ENCODE measurements around the gene CSHL1.
"Not testable (repeated sequence)": the region's sequence is repeated elsewhere in the genome, so short reads cannot be mapped to it uniquely, and the experiment has no call there.

Gene CSHL1

DNA sequence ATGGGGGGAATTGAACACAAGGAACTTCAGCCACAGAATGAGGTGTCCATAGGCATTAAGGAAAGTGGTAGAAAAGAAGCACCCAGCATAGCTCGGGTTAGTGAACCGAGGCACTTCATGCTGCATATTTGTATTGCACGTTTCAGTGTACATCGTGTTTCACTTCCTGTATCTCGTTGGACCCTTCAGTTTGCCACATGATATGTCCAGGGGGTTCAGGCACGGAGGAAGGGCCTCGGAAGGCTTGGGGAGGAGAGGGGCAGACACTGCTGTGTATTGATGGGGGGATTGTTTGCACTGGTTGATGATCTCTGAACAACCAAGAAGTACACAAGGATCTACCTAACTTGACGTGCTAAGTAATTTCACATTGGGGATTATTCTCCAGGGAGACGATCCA is 11.3 kb upstream of the CSHL1 start:
- not testable (repeated sequence) for DNase-seq (ENCODE audit: low read depth); H3K4me3 ChIP-seq (ENCODE audit: low read depth, low read length)

DNA sequence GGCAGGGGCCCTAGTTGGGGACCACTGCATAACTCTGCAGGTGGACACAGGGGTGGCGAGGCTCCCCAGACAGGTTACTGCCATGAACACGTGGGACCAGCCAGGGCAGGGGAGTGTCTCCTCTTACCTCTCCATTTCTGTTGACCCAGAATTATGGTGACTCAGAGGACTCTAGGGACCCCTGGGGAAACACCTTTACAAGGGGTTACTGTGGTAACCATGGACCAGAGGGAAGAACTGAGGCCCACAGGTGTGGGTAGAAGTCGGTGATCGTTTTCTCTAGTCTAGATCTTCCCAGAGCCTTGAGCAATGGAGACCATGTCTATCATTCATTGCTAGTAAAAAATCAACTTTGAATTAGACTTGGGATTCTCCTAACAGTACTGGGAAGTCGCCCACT is 9.7 kb upstream of the CSHL1 start:
- H3K4me3 ChIP-seq (ENCODE audit: low read depth, low read length); DNase-seq (ENCODE audit: low read depth): not testable (repeated sequence)

DNA sequence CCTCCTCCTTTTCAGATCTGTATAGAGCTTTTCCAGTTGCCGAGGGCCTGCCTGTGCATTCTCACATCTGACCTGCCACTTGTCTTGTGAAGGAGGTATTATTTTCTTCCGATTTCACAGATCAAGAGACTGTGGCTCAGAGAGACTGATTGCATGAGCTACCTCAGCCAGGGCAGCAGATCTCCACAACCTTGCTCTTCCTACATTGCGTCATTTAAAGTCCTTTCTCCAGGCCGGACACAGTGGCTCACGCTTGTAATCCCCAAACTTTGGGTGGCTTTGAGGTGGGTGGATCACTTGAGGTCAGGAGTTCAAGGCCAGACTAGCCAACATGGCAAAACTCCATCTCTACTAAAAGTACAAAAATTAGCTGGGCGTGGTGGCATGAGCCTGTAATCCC is 9.0 kb upstream of the CSHL1 start:
- not testable (repeated sequence) for DNase-seq (ENCODE audit: low read depth); H3K4me3 ChIP-seq (ENCODE audit: low read depth, low read length)

DNA sequence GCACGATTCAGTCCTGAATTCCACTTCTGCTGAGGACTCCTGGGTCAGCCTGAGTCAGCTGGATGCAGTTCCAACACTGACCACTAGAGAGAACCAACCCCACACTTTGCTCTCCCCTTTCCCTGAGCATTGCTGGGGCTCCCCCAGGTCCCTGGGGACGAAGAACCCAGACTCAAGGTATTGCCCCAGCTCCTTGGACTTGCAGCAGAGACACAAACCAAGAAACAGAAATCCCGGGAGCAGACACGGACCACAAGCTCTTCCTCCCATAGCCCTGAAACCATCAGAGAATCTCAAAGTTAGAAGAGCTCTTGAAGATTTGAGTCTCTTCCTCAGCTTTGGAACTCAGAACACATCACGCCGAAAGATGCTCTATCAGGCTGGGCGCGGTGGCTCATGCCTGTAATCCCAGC is 8.3 kb upstream of the CSHL1 start:
- no peak overlapping the region for H3K4me3 ChIP-seq (ENCODE audit: low read depth, low read length)
- DNase-seq (ENCODE audit: low read depth): no peak

DNA sequence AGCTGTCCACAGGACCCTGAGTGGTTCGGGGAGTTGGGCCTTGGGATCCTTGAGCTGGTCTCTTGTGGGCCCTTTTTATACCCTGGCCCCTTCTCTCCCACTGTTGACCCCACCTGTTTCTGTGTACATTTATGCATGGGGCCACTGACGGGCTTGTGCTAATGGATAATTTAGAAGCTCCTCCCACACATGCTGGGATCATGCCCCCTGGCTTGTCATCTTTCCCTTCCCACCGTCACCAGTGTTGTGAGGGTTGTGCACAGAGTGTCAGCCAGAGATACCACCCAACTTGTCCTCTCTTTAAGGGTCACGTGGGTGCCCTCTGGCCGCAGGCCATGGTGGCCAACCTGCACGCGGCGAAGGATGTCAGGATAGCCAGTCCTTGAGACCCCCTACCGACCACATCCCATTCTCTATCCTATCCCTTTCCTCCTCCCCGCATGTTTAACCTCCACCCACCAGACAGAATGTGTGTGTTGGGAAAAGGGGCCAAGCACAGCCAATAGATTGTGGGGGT is 7.8 kb upstream of the CSHL1 start, which contains the start of gene GH1:
Gene GH1 (minus strand): TSS at position 51 of the 517 bp plus-strand sequence. CDS start 63 bp downstream, outside the sequence.
- not testable (repeated sequence) for H3K4me3 ChIP-seq (ENCODE audit: low read depth, low read length); DNase-seq (ENCODE audit: low read depth)

DNA sequence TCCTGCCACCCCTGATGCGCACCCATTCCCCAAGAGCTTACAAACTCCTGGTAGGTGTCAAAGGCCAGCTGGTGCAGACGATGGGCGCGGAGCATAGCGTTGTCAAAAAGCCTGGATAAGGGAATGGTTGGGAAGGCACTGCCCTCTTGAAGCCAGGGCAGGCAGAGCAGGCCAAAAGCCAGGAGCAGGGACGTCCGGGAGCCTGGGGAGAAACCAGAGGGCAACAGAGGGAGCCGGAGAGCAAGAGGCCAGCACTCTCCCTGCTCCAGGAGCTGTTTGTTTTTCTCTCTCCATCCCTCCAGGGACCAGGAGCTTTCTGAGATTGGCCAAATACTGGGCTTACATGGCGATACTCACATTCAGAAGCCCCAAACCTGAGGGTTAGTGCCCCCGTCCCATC is 7.2 kb upstream of the CSHL1 start:
- DNase-seq (ENCODE audit: low read depth): no peak
- no peak overlapping the region for H3K4me3 ChIP-seq (ENCODE audit: low read depth, low read length)

DNA sequence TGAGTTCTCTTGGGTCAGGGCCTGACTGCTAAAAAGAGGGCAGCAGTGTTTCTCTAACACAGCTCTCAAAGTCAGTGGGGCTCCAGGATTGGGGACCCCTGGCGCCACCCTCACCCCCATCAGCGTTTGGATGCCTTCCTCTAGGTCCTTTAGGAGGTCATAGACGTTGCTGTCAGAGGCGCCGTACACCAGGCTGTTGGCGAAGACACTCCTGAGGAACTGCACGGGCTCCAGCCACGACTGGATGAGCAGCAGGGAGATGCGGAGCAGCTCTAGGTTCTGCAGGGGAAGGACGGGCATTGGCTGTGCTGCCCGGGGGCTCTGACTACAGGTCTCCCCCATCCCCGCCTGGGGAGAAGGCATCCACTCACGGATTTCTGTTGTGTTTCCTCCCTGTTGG is 6.6 kb upstream of the CSHL1 start:
- H3K4me3 ChIP-seq (ENCODE audit: low read depth, low read length): no peak overlapping the region
- no peak for DNase-seq (ENCODE audit: low read depth)

DNA sequence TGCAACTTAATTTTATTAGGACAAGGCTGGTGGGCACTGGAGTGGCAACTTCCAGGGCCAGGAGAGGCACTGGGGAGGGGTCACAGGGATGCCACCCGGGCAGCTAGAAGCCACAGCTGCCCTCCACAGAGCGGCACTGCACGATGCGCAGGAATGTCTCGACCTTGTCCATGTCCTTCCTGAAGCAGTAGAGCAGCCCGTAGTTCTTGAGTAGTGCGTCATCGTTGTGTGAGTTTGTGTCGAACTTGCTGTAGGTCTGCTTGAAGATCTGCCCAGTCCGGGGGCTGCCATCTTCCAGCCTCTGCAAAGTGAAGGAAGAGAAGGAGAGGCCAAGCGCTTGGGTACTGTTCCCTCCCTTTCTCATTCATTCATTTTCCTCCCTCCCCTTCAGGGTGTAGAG is 6.1 kb upstream of the CSHL1 start:
- DNase-seq (ENCODE audit: low read depth); H3K4me3 ChIP-seq (ENCODE audit: low read depth, low read length): not testable (repeated sequence)

DNA sequence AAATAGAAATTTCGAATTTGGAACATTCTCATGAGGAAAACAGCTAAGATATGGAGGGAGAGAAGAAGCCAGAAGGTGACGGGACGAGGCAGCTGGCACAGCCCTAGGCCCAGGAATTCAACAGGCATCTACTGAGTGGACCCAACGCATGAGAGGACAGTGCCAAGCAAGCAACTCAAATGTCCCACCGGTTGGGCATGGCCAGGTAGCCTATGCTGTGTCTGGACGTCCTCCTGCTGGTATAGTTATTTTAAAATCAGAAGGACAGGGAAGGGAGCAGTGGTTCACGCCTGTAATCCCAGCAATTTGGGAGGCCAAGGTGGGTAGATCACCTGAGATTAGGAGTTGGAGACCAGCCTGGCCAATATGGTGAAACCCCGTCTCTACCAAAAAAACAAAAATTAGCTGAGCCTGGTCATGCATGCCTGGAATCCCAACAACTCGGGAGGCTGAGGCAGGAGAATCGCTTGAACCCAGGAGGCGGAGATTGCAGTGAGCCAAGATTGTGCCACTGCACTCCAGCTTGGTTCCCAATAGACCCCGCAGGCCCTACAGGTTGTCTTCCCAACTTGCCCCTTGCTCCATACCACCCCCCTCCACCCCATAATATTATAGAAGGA is 5.6 kb upstream of the CSHL1 start:
- no peak for DNase-seq (ENCODE audit: low read depth)
- H3K4me3 ChIP-seq (ENCODE audit: low read depth, low read length): no peak overlapping the region

DNA sequence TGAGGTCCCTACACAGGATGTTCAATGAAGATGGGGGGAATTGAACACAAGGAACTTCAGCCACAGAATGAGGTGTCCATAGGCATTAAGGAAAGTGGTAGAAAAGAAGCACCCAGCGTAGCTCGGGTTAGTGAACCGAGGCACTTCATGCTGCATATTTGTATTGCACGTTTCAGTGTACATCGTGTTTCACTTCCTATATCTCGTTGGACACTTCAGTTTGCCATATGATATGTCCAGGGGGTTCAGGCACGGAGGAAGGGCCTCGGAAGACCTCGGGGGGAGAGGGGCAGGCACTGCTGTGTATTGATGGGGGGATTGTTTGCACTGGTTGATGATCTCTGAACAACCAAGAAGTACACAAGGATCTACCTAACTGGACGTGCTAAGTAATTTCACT is 4.7 kb upstream of the CSHL1 start:
- DNase-seq (ENCODE audit: low read depth); H3K4me3 ChIP-seq (ENCODE audit: low read depth, low read length): not testable (repeated sequence)

DNA sequence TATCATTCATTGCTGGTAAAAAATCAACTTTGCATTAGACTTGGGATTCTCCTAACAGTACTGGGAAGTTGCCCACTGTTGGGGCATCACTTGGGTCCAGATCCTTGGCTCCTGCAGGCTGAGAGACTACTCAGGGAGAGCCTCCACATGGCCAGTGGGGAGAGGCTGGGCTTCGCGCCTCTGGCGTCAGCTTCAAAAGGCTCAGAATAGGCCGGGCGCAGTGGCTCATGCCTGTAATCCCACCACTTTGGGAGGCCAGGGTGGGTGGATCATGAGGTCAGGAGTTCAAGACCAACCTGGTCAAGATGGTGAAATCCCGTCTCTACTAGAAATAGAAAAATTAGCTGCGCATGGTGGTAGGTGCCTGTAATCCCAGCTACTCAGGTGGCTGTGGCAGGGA is 3.4 kb upstream of the CSHL1 start:
- no peak for DNase-seq (ENCODE audit: low read depth)
- no peak overlapping the region for H3K4me3 ChIP-seq (ENCODE audit: low read depth, low read length)

DNA sequence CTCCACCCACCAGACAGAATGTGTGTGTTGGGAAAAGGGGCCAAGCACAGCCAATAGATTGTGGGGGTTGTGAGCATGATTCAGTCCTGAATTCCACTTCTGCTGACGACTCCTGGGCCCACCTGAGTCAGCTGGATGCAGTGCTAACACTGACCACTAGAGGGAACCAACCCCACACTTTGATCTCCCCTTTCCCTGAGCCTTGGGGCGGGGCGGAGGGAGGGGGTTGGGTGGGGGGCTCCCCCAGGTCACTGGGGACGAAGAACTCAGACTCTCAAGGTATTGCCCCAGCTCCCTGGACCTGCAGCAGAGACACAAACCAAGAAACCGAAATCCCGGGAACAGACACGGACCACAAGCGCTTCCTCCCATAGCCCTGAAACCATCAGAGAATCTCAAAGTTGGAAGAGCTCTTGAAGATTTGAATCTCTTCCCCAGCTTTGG is 621 bp upstream of the CSHL1 start:
- DNase-seq (ENCODE audit: low read depth): no peak
- no peak overlapping the region for H3K4me3 ChIP-seq (ENCODE audit: low read depth, low read length)

DNA sequence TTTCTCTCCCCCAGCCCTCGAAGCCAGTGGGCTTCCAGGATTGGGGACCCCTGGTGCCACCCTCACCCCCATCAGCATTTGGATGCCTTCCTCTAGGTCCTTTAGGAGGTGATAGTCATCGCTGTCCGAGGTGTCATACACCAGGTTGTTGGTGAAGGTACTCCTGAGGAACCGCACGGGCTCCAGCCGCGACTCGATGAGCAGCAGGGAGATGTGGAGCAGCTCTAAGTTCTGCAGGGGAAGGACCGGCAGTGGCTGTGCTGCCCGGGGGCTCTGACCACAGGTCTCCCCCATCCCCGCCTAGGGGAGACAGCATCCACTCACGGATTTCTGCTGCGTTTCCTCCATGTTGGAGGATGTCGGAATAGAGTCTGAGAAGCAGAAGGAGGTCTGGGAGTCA is 962 bp downstream of the CSHL1 start:
- no peak for DNase-seq (ENCODE audit: low read depth)
- no peak overlapping the region for H3K4me3 ChIP-seq (ENCODE audit: low read depth, low read length)

DNA sequence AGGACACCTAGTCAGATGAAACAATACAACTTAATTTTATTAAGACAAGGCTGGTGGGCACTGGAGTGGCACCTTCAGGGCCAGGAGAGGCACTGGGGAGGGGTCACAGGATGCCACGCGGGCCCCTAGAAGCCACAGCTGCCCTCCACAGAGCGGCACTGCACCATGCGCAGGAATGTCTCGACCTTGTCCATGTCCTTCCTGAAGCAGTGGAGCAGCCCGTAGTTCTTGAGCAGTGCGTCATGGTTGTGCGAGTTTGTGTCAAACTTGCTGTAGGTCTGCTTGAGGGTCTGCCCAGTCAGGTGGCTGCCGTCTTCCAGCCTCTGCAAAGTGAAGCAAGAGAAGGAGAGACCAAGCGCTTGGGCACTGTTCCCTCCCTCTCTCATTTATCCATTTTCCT is 1.5 kb downstream of the CSHL1 start:
- DNase-seq (ENCODE audit: low read depth); H3K4me3 ChIP-seq (ENCODE audit: low read depth, low read length): not testable (repeated sequence)

DNA sequence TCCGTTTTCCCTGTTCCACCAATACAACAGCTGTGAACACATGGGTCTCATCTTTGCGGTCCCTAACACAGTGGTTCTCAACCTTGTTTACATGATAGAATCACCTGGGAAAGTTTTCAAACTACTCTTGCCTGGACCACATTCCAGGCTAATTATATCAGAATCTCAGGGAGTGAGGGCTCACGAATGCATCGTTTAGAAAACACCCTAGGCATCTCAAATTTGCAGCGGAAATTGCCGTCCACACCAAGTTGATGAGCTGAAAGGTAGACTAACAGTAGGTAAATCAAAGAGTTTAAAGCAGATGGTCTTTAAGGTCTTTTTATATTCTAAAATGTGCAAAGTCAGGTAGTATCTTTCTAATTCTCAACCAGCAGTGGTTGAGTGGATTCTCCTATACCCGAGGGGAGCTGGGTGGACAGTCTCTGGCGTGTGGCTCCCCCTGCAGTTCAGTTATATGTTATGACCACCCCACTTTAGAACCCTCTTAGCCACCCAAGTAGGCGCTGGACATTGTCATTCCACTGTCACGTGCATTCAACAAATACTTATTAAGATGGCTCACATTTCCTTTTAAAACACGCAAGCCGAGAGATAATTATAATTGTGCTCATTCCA is 3.8 kb downstream of the CSHL1 start:
- H3K4me3 ChIP-seq (ENCODE audit: low read depth, low read length); DNase-seq (ENCODE audit: low read depth): not testable (repeated sequence)

DNA sequence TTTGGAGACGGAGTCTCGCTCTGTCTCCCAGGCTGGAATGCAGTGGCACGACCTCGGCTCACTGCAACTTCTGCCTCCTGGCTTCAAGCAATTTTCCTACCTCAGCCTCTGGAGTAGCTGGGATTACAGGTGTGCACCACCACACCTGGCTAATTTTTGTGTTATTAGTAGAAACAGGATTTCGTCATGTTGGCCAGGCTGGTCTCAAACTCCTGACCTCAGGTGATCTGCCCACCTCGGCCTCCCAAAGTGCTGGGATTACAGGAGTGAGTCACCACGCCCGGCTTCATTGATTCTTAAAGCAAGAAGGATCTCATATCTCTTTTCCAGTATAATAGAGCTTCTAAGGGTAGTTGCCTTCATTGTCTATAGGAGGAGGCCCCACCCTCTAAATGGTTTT is 6.3 kb downstream of the CSHL1 start:
- not testable (repeated sequence) for H3K4me3 ChIP-seq (ENCODE audit: low read depth, low read length); DNase-seq (ENCODE audit: low read depth)

DNA sequence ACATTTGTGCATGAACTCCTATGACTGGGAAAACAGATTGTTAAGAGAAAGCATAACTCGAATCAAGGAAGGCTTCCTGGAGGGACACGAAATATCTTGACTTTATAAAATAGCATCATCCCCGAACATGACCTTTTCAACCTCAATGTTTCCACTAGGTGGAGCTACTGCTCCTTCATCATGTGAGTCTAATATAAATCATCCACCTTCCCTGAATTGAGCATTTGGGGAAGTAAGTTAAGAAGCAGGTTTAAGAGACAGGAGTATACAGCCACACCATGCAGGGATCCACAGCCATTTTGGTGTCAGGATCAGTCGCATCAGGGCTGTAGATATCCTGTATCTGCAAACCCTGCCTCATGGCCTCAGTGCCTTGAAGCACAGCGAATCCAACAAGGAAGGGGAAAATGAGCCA is 7.3 kb downstream of the CSHL1 start:
- H3K4me3 ChIP-seq (ENCODE audit: low read depth, low read length); DNase-seq (ENCODE audit: low read depth): not testable (repeated sequence)

DNA sequence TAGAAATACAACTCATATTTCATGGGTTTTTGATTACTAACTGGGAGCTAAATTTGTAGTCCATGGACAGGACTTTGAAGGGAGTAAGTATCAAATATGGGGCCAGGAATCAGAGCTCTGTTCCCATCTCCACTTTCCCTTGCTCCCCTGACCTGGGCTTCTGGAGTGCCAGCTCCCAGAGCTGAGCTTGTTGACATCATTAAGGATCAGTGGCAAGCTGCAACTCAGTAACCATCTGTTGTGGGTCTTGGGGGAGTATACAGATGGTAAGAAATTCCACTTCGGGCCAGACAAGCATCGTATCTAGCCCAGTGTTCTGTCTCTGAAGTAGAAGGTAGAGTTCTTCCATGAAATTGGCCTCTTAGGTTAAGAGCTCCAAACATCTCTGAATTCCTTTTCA is 9.1 kb downstream of the CSHL1 start:
- not testable (repeated sequence) for DNase-seq (ENCODE audit: low read depth)

DNA sequence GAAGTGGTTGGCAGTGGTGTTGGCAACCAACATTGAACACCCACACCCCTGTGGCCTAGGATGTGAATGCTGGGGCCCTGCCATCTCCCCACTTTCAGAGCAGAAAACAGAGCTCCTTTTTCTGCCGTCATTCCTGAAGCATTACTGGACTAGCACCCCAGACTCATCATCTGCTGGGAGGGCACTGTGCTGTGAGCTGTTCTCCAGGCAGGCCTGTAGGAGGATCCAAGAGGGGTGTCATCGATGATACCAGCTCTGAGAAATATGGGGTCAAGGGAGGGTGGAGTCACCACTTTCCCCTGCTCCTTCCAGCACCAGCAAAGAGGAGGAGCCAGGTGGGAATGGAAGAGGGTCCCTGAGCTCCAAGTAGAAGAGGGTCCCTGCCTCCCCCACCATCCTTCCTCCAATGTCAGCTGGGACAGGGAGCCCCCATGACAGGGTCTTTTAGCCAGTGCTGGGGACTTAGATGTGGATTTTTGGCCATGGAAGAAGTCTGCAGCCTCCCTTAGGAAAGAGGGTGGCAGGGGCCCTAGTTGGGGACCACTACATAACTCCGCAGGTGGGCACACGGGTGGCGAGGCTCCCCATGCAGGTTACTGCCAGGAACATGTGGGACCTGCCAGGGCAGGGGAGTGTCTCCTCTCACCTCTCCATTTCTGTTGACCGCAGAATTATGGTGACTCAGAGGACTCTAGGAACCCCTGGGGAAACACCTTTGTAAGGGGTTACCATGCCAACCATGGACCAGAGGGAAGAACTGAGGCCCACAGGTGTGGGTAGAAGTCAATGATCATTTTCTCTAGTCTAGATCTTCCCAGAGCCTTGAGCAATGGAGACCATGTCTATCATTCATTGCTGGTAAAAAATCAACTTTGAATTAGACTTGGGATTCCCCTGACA is 11.9 kb downstream of the CSHL1 start:
- H3K4me3 ChIP-seq (ENCODE audit: low read depth, low read length); DNase-seq (ENCODE audit: low read depth): not testable (repeated sequence)

More for the DNA sequence above, 9.1 kb downstream of the CSHL1 start:
- not testable (repeated sequence) for H3K4me3 ChIP-seq (ENCODE audit: low read depth, low read length)
